Activated CD4-positive, alpha-beta memory T cell treated with anti-CD3 and anti-CD28 coated beads, Interleukin-2, amount 10 ng/mL, durations not matched to agents 7 days and 5 days (primary cell): ENCODE measurements around the gene TMEM269. TPM values are rescaled to one million over a fixed set of nuclear protein-coding genes. Genes with fewer than 3 reads are reported as not detected.

Experiments
- CTCF ChIA-PET: fragments of 350-600 bp; sonication (Branson Sonifier 250); formaldehyde crosslinking; loops from one replicate; lab custom pipeline; 2021; ENCODE audit warnings: antibody characterized with exemption, inconsistent platforms; lab: Charles Lee
- POLR2A ChIA-PET: fragments of 350-600 bp; sonication (Branson Sonifier 250); formaldehyde crosslinking; loops from one replicate; lab custom pipeline; 2021; ENCODE audit warnings: antibody characterized with exemption; lab: Charles Lee
- DNase-seq: peaks from one replicate; pipeline ENCODE4 v3.0.0-alpha.2; 2020
- H3K27ac Mint-ChIP-seq: one replicate; pipeline ENCODE4 v1.8.0; 2021; ENCODE audit warnings: mild to moderate bottlenecking, mixed read lengths
- H3K27me3 Mint-ChIP-seq: one replicate; pipeline ENCODE4 v1.8.0; 2021; ENCODE audit warnings: mixed read lengths
- H3K36me3 Mint-ChIP-seq: one replicate; pipeline ENCODE4 v1.8.0; 2021; ENCODE audit warnings: low read depth, mixed read lengths
- H3K4me1 Mint-ChIP-seq: one replicate; pipeline ENCODE4 v1.8.0; 2021; ENCODE audit warnings: mixed read lengths
- H3K4me3 Mint-ChIP-seq: one replicate; pipeline ENCODE4 v1.8.0; 2021; ENCODE audit warnings: mild to moderate bottlenecking, mixed read lengths
- H3K9me3 Mint-ChIP-seq: one replicate; pipeline ENCODE4 v1.8.0; 2021; ENCODE audit warnings: mixed read lengths
- total RNA-seq, 2 experiments: library from RNA; stranded (reverse); gene quantifications; one replicate each; pipeline ENCODE4 v1.2.3, GENCODE V29; 2021

The TMEM269 gene
- total RNA-seq, 2 experiments from 2014 or later = not detected

- DNase-seq = peak; percentile 94
- H3K36me3 Mint-ChIP-seq = peaks cover 7% of the 10 kb centered on the region
- peaks cover 26% of the 10 kb centered on the region for H3K4me1 Mint-ChIP-seq
- H3K27me3 Mint-ChIP-seq = no peaks in the 10 kb centered on the region
- H3K4me3 Mint-ChIP-seq = peak within 1 kb of the TSS; percentile 79
- ChIA-PET CTCF (interaction anchor here (0.6 to 3.5 kb wide), 12 partner anchors 9 to 359 kb away, joined by 3 to 18 read pairs (median 4); partner anchors contain the start of genes C1orf50, P3H1 and ZNF691), POLR2A (interaction anchor here (0.6 to 3.5 kb wide), 15 partner anchors 10 to 573 kb away, joined by 3 to 35 read pairs (median 4); partner anchors contain the start of genes C1orf50, P3H1, PPIH and TMEM269)
- H3K9me3 Mint-ChIP-seq = no peaks in the 10 kb centered on the region
- peak within 1 kb of the TSS; percentile 75 for H3K27ac Mint-ChIP-seq
These were observed 32.0 kb downstream of the TMEM269 start, which contains the start of the genes ERMAP and SVBP for GRCh38 chr1:42816585-42817439. Gene ERMAP (plus strand): TSS chr1:42817122. CDS start chr1:42830449, 13,327 bp downstream. Gene SVBP (minus strand): TSS chr1:42817397. CDS start chr1:42816544, 853 bp downstream.

GRCh38 chr1:42817440-42817767, 32.6 kb downstream of the TMEM269 start:
- DNase-seq = no peak
- peaks cover 7% of the 10 kb centered on the region for H3K36me3 Mint-ChIP-seq
- POLR2A ChIA-PET = interaction anchor here (0.8 to 3.5 kb wide), 6 partner anchors 26 to 115 kb away, joined by 3 to 35 read pairs (median 5); partner anchors contain the start of genes C1orf50, P3H1 and ZNF691
- peak overlapping the region; percentile 79 for H3K4me3 Mint-ChIP-seq
- peaks cover 26% of the 10 kb centered on the region for H3K4me1 Mint-ChIP-seq
- H3K27me3 Mint-ChIP-seq = no peaks in the 10 kb centered on the region
- CTCF ChIA-PET = interaction anchor here (0.9 to 3.5 kb wide), 6 partner anchors 10 to 360 kb away, joined by 3 to 18 read pairs (median 4); partner anchors contain the start of genes C1orf50, P3H1 and ZNF691
- H3K9me3 Mint-ChIP-seq = no peaks in the 10 kb centered on the region
- H3K27ac Mint-ChIP-seq = no peak overlapping the region

DNA sequence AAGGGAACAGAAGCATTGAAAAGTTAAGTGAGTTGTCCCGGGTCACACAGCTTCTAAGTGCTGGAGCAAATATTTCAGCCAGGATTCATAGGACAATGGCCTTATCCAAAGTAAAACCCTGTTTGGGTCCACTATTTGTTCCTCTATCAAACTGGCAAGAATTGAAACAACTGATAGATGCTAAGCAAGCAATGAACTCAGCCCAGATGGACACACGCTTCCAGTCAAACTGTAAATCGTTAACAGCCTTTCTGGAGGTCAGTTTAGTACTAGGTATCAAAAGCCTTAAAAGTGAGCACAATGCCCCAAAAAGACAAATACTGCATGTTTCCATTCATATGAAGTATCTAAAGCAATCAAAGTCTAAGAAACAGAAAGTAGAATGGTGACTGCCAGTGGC, 33.2 kb downstream of the TMEM269 start:
- Mint-ChIP-seq H3K27me3 (no peaks in the 10 kb centered on the region), H3K27ac (no peak overlapping the region), H3K4me1 (peaks cover 29% of the 10 kb centered on the region), H3K4me3 (no peak overlapping the region), H3K36me3 (peaks cover 7% of the 10 kb centered on the region), H3K9me3 (no peaks in the 10 kb centered on the region)
- DNase-seq = no peak
- POLR2A ChIA-PET = interaction anchor here (0.8 to 3.5 kb wide), 6 partner anchors 26 to 114 kb away, joined by 3 to 35 read pairs (median 5); partner anchors contain the start of genes C1orf50, P3H1 and ZNF691
- CTCF ChIA-PET = interaction anchor here (0.9 to 3.5 kb wide), 6 partner anchors 10 to 360 kb away, joined by 3 to 18 read pairs (median 4); partner anchors contain the start of genes C1orf50, P3H1 and ZNF691

DNA sequence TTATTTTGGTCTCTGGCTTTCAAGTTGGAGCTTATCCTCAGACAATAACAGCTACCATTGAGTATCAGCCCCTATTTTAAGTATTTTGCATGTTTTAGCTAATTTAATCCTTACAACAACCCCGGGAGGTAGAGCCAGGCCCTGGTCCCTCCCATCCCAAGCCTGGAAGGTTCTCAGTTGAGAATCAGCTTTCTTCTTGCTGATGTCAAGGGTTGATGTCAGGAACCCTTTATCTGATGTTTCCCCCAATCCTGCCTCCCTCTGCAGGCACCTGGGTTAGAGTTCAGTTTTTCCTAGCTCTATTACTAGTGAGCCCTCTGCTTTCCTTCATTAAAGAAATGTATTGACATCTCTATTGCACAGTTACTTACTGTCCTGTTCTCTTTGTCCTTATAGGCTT, 36.0 kb downstream of the TMEM269 start:
- no peak overlapping the region for H3K4me3 Mint-ChIP-seq
- CTCF ChIA-PET = interaction anchor here (0.5 to 3.1 kb wide), 5 partner anchors 26 to 255 kb away, joined by 3 to 9 read pairs (median 4); partner anchors contain the start of gene ZNF691
- no peak overlapping the region for H3K27ac Mint-ChIP-seq
- no peaks in the 10 kb centered on the region for H3K27me3 Mint-ChIP-seq
- POLR2A ChIA-PET = interaction anchor here (0.8 to 1.4 kb wide), 5 partner anchors 11 to 132 kb away, joined by 3 to 5 read pairs (median 3); partner anchors contain the start of gene ZNF691
- DNase-seq = no peak
- H3K4me1 Mint-ChIP-seq = peaks cover 29% of the 10 kb centered on the region
- no peaks in the 10 kb centered on the region for H3K9me3 Mint-ChIP-seq
- peaks cover 7% of the 10 kb centered on the region for H3K36me3 Mint-ChIP-seq

GRCh38 chr1:42821690-42822089, 36.9 kb downstream of the TMEM269 start:
- no peak overlapping the region for H3K4me3 Mint-ChIP-seq
- H3K9me3 Mint-ChIP-seq = no peaks in the 10 kb centered on the region
- ChIA-PET POLR2A (interaction anchor here (1.1 to 1.4 kb wide), 3 partner anchors 10 to 138 kb away, joined by 3 to 5 read pairs (median 3); no protein-coding TSS in a partner anchor), CTCF (interaction anchor here (1.0 to 3.1 kb wide), 3 partner anchors 25 to 252 kb away, joined by 3 to 9 read pairs (median 8); partner anchors contain the start of gene ZNF691)
- no peaks in the 10 kb centered on the region for H3K27me3 Mint-ChIP-seq
- DNase-seq = no peak
- peaks cover 20% of the 10 kb centered on the region for H3K4me1 Mint-ChIP-seq
- no peak overlapping the region for H3K27ac Mint-ChIP-seq
- H3K36me3 Mint-ChIP-seq = peaks cover 3% of the 10 kb centered on the region

DNA sequence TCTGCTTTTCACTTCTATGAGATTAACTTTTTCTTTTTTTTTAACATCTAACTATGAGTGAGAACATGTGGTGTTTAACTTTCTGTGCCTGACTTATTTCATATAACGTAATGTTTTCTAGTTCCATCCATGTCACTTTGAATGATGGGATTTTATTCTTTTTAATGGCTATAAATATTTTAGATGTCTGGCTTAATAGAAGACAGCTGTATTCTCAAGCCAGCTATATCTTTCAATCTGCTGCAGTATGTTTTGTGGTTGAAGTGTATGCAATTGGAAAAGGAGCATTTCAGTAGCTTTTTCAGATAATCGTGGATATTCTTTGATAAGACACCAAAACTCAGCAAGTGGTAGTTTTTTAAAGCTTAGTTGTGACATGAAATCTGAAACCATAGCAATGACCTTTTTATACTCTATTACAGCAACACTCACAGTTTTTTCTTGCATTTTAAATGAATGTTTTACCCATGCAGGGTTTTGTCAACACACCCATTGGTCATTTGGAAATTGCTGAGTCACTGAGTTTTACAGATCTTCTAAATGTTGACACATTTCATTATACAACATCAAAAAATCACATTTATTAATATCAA, 38.1 kb downstream of the TMEM269 start:
- no peaks in the 10 kb centered on the region for H3K27me3 Mint-ChIP-seq
- ChIA-PET CTCF (interaction anchor here (3.1 kb wide), 1 partner anchor 24 kb away, joined by 9 read pairs; the partner anchor contains the start of gene ZNF691), POLR2A (no interaction called here)
- no peak overlapping the region for H3K4me3 Mint-ChIP-seq
- no peak overlapping the region for H3K27ac Mint-ChIP-seq
- H3K9me3 Mint-ChIP-seq = no peaks in the 10 kb centered on the region
- no peak for DNase-seq
- peaks cover 3% of the 10 kb centered on the region for H3K36me3 Mint-ChIP-seq
- H3K4me1 Mint-ChIP-seq = peaks cover 14% of the 10 kb centered on the region

DNA sequence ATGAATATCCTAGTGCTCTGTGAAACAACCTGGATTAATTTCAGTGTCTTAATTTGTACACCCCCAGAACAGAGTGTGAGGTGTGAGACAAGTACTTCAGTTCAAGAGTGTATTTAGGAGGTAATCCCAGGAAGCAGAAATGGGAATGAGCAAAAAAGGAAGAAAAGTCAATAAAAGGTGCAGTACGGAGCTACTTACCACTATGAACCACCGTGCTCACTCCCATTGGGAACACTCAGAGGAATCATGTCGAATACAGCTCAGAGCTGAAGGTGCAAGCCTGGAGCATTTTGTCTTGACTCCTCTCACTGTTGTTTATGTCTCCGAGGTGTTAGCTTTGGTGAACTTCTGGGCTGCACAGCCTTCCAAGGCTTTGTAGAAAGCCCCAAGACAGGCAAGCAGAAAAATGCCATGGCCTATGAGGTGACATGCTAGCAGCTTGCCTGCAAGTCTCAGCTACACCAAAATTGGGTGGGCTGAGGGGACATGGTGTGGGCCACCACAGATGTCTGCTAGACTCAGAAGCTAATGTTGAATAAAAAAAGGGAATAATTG, 39.8 kb downstream of the TMEM269 start:
- Mint-ChIP-seq H3K36me3 (no peaks in the 10 kb centered on the region), H3K27ac (no peak overlapping the region), H3K27me3 (no peaks in the 10 kb centered on the region), H3K4me3 (no peak overlapping the region), H3K9me3 (no peaks in the 10 kb centered on the region), H3K4me1 (peaks cover 9% of the 10 kb centered on the region)
- POLR2A ChIA-PET = interaction anchor here (1.3 to 1.5 kb wide), 2 partner anchors 39 to 58 kb away, joined by 4 to 6 read pairs; partner anchors contain the start of genes C1orf50, P3H1 and TMEM269
- no peak for DNase-seq
- CTCF ChIA-PET = interaction anchor here (1.1 kb wide), 1 partner anchor 22 kb away, joined by 3 read pairs; the partner anchor contains the start of gene ZNF691

DNA sequence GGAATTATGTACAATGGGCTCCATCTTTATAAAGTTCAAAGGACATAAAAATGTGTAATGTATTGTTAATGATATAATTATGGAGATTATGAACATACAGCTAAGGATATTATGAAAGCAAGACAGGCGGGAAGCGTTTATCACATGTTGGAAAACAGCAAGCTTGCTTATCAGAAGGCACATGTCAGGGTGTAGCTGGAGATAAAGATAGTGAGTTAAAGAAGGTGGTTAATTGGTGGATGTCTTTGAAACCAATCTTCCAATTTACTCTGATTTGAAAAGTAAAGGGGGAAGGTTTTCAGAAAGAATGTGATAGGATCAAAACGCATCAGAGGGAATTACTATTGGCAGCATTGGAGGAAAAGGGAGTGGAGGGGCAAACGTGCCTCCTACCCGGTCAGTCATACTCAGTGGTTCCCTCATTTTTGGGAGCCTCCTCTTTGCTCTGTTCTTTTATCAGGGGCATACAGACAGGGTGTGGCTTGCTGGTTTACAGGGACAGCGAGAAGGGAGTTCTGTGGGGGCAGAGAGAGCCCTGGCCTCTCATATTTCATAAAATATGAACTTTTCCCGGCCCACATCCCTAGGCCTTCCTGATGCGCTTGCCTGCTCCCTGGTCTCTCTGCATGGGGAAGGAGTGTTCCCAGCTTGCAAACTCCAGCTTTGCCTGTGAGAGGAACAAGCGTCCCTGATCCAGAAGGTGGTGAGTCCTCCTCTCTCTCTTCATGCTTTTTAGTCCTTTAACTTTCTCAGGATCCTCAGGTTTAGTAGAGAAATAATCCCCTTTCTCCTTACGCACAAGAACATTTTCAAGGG, 40.5 kb downstream of the TMEM269 start:
- peaks cover 9% of the 10 kb centered on the region for H3K4me1 Mint-ChIP-seq
- H3K4me3 Mint-ChIP-seq = no peak overlapping the region
- no peak overlapping the region for H3K27ac Mint-ChIP-seq
- no peak for DNase-seq
- ChIA-PET POLR2A (interaction anchor here (1.3 to 1.5 kb wide), 2 partner anchors 40 to 58 kb away, joined by 4 to 6 read pairs; partner anchors contain the start of genes C1orf50, P3H1 and TMEM269), CTCF (no interaction called here)
- H3K27me3 Mint-ChIP-seq = no peaks in the 10 kb centered on the region
- no peaks in the 10 kb centered on the region for H3K36me3 Mint-ChIP-seq
- H3K9me3 Mint-ChIP-seq = no peaks in the 10 kb centered on the region

DNA sequence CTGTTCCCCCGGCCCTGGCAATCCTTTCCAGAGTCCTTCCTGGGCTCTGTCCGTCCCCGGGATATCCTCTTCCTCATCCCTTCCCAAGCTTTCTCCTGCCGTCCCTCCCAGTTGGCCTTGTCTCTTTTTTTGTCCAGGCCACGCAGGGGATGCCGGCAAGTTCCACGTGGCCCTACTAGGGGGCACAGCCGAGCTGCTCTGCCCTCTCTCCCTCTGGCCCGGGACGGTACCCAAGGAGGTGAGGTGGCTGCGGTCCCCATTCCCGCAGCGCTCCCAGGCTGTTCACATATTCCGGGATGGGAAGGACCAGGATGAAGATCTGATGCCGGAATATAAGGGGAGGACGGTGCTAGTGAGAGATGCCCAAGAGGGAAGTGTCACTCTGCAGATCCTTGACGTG, 45.8 kb downstream of the TMEM269 start:
- Mint-ChIP-seq H3K27me3 (no peaks in the 10 kb centered on the region), H3K4me1 (no peaks in the 10 kb centered on the region)
- CTCF ChIA-PET = interaction anchor here (0.6 to 2.1 kb wide), 2 partner anchors 15 to 91 kb away, joined by 7 to 12 read pairs; partner anchors contain the start of gene ZNF691

GRCh38 chr1:42831273-42831672, 46.5 kb downstream of the TMEM269 start:
- H3K9me3 Mint-ChIP-seq = no peaks in the 10 kb centered on the region
- POLR2A ChIA-PET = interaction anchor here (0.9 kb wide), 1 partner anchor 10 kb away, joined by 3 read pairs; no protein-coding TSS in a partner anchor
- H3K27me3 Mint-ChIP-seq = no peaks in the 10 kb centered on the region
- H3K4me1 Mint-ChIP-seq = no peaks in the 10 kb centered on the region
- no peak overlapping the region for H3K27ac Mint-ChIP-seq
- no peaks in the 10 kb centered on the region for H3K36me3 Mint-ChIP-seq
- CTCF ChIA-PET = interaction anchor here (2.1 kb wide), 1 partner anchor 15 kb away, joined by 12 read pairs; the partner anchor contains the start of gene ZNF691
- H3K4me3 Mint-ChIP-seq = no peak overlapping the region
- no peak for DNase-seq

More for the DNA sequence above, 45.8 kb downstream of the TMEM269 start:
- Mint-ChIP-seq H3K4me3 (no peak overlapping the region), H3K9me3 (no peaks in the 10 kb centered on the region), H3K27ac (no peak overlapping the region), H3K36me3 (no peaks in the 10 kb centered on the region)
- POLR2A ChIA-PET = no interaction called here
- no peak for DNase-seq

GRCh38 chr1:42832641-42833240, 48.0 kb downstream of the TMEM269 start:
- no peak for DNase-seq
- H3K27ac Mint-ChIP-seq = no peak overlapping the region
- no peak overlapping the region for H3K4me3 Mint-ChIP-seq
- H3K27me3 Mint-ChIP-seq = no peaks in the 10 kb centered on the region
- CTCF ChIA-PET = no interaction called here
- no peaks in the 10 kb centered on the region for H3K4me1 Mint-ChIP-seq
- no peaks in the 10 kb centered on the region for H3K9me3 Mint-ChIP-seq
- no peaks in the 10 kb centered on the region for H3K36me3 Mint-ChIP-seq
- POLR2A ChIA-PET = interaction anchor here (1.2 to 1.5 kb wide), 2 partner anchors 13 to 15 kb away, joined by 3 to 6 read pairs; no protein-coding TSS in a partner anchor
